EL (cell line): ENCODE data around the gene MEX3B.
"Not testable (repeated sequence)": the region's sequence is repeated elsewhere in the genome, so short reads cannot be mapped to it uniquely, and the experiment has no call there.

Experiments
- DNase-seq: peaks from one replicate; pipeline ENCODE4 v3.0.0-alpha.2; 2016

Gene MEX3B

GRCh38 chr15:81995081-81995480 lies 50.7 kb downstream of the MEX3B start:
- not testable (repeated sequence) for DNase-seq

GRCh38 chr15:81992523-81992922 lies 53.3 kb downstream of the MEX3B start:
- DNase-seq: no peak
